NCI-H748 (cell line): Measurements from ENCODE around the gene DUSP28.

ENCODE experiments used
- DNase-seq: peaks from one replicate; lab custom pipeline; 2025; ENCODE audit not compliant: unreplicated experiment; lab: John Stamatoyannopoulos, UW

DUSP28 gene

GRCh38 chr2:240585681-240586197 is 25.6 kb downstream of the DUSP28 start:
- DNase-seq, result no peak

GRCh38 chr2:240586198-240586918 is 26.2 kb downstream of the DUSP28 start, which contains the start of gene CAPN10:
CAPN10 (plus strand) TSS chr2:240586734; CDS start chr2:240586912, 178 bp downstream.
- peak; percentile 98 for DNase-seq

GRCh38 chr2:240586919-240587800 is 27.0 kb downstream of the DUSP28 start:
- DNase-seq, result peak; percentile 82

- no peak for DNase-seq
Observed at GRCh38 chr2:240588006-240588655, 28.0 kb downstream of the DUSP28 start.

GRCh38 chr2:240588669-240589068 is 28.5 kb downstream of the DUSP28 start:
- no peak for DNase-seq

- no peak for DNase-seq
Observed at GRCh38 chr2:240589375-240589774, 29.2 kb downstream of the DUSP28 start.

- DNase-seq, result no peak
Observed at GRCh38 chr2:240589850-240590525, 29.8 kb downstream of the DUSP28 start.

GRCh38 chr2:240590681-240591111 is 30.5 kb downstream of the DUSP28 start:
- no peak for DNase-seq

- no peak for DNase-seq
Observed at GRCh38 chr2:240591226-240591625, 31.1 kb downstream of the DUSP28 start.

GRCh38 chr2:240591784-240592183 is 31.6 kb downstream of the DUSP28 start:
- no peak for DNase-seq

- DNase-seq, result no peak
Observed at GRCh38 chr2:240593026-240593702, 33.0 kb downstream of the DUSP28 start.

GRCh38 chr2:240593703-240594451 is 33.7 kb downstream of the DUSP28 start:
- no peak for DNase-seq

GRCh38 chr2:240594511-240595380 is 34.6 kb downstream of the DUSP28 start:
- DNase-seq, result no peak

GRCh38 chr2:240595381-240596079 is 35.4 kb downstream of the DUSP28 start:
- no peak for DNase-seq

GRCh38 chr2:240596080-240596460 is 35.9 kb downstream of the DUSP28 start:
- no peak for DNase-seq

- no peak for DNase-seq
Observed at GRCh38 chr2:240596491-240596931, 36.4 kb downstream of the DUSP28 start.

- DNase-seq, result no peak
Observed at GRCh38 chr2:240597054-240597418, 36.9 kb downstream of the DUSP28 start.
